Transverse colon (tissue), 4 donors: ENCODE measurements around the gene RTF1. TPM values are rescaled to one million over a fixed set of nuclear protein-coding genes. Genes with fewer than 3 reads are reported as not detected.

Experiments used
- DNase-seq: peaks from one replicate; pipeline ENCODE4 v3.0.0-alpha.2; 2019
- H3K27ac ChIP-seq, 4 donors: fragments of 200-600 bp; sonication (generic); 2 replicates each; pipeline ENCODE4 v1.5.1; 2016 to 2018; ENCODE audit warnings: inconsistent platforms in 4 of 4
- H3K27me3 ChIP-seq: fragments of 200-600 bp; sonication (generic); 2 replicates; pipeline ENCODE4 v1.5.1; 2017; ENCODE audit warnings: inconsistent platforms
- H3K36me3 ChIP-seq, 4 donors: fragments of 200-600 bp; sonication (generic); 2 replicates each; pipeline ENCODE4 v1.5.1; 2017 to 2019; ENCODE audit warnings: inconsistent platforms in 4 of 4
- H3K4me1 ChIP-seq, 4 donors: fragments of 200-600 bp; sonication (generic); 2 replicates each; pipeline ENCODE4 v1.5.1; 2017 to 2020; ENCODE audit warnings: inconsistent platforms in 4 of 4
- H3K4me3 ChIP-seq, 4 donors: fragments of 200-600 bp; sonication (generic); 1 replicate in 1 of 4; 2 replicates in 3 of 4; pipeline versions ENCODE4 v1.5.1 to v1.6.1; 2017 to 2019; ENCODE audit warnings: inconsistent platforms in 4 of 4
- H3K9me3 ChIP-seq, 2 donors: fragments of 200-600 bp; sonication (generic); 2 replicates each; pipeline ENCODE4 v1.5.1; 2017 to 2019; ENCODE audit warnings: inconsistent platforms in 2 of 2
- EP300 ChIP-seq: sonication (generic); formaldehyde crosslinking; IDR thresholded peaks from one replicate; pipeline ENCODE4 v1.6.1; 2017; ENCODE audit warnings: antibody characterized with exemption, low read depth
- POLR2A ChIP-seq: fragments of 450-650 bp; IDR thresholded peaks from one replicate; pipeline ENCODE4 v1.6.1; 2016; ENCODE audit warnings: antibody characterized with exemption, mild to moderate bottlenecking, moderate library complexity
- POLR2AphosphoS5 ChIP-seq, 3 donors: sonication (generic); formaldehyde crosslinking; IDR thresholded peaks; one replicate each; pipeline ENCODE4 v1.6.1; 2016; ENCODE audit warnings: antibody characterized with exemption in 3 of 3
- WGBS, 2 donors: methylation state at CpG; one replicate each; pipeline ENCODE4 v1.1.5; 2018; ENCODE audit warnings: low coverage in 1 of 2; 5-methylcytosine and 5-hydroxymethylcytosine counted together
- in situ Hi-C, 4 donors: fragments of 200-750 bp; cut with MboI; loops; one replicate each; pipeline versions ENCODE4 v1.15.0 to v1.15.1; 2017; ENCODE audit warnings: low sequenced_read_pairs in 3 of 4, low pct_ligation_motif_present in 1 of 4, low pct_unique_long_range_greater_than_20kb in 1 of 4
- intact Hi-C: fragments of 100-400 bp; cut with DNase I; formaldehyde crosslinking; loops from one replicate; pipeline ENCODE4 v1.15.1; 2023; ENCODE audit warnings: low total_unique reads
- total RNA-seq, 4 donors: library from RNA; depleted of rRNA; stranded (reverse); fragments of >200 nt; gene quantifications; one replicate each; pipeline ENCODE4 v1.1.0, GENCODE V29; 2016
- TF ChIP-seq, protein P1 (sequence below), 5 experiments: fragments of 200-600 bp in 3 of 5; fragments of 450-650 bp in 2 of 5; sonication (generic) in 3 of 5; IDR thresholded peaks; 1 replicate in 2 of 5; 2 replicates in 3 of 5; pipeline ENCODE4 v1.5.1; 2016 to 2017; ENCODE audit warnings: antibody characterized with exemption in 5 of 5, inconsistent platforms in 3 of 5, mild to moderate bottlenecking in 2 of 5, moderate library complexity in 1 of 5

Gene RTF1
- total RNA-seq, 4 donors from 2014 or later: 10.7 to 23.2 (median 17.6) TPM

DNA sequence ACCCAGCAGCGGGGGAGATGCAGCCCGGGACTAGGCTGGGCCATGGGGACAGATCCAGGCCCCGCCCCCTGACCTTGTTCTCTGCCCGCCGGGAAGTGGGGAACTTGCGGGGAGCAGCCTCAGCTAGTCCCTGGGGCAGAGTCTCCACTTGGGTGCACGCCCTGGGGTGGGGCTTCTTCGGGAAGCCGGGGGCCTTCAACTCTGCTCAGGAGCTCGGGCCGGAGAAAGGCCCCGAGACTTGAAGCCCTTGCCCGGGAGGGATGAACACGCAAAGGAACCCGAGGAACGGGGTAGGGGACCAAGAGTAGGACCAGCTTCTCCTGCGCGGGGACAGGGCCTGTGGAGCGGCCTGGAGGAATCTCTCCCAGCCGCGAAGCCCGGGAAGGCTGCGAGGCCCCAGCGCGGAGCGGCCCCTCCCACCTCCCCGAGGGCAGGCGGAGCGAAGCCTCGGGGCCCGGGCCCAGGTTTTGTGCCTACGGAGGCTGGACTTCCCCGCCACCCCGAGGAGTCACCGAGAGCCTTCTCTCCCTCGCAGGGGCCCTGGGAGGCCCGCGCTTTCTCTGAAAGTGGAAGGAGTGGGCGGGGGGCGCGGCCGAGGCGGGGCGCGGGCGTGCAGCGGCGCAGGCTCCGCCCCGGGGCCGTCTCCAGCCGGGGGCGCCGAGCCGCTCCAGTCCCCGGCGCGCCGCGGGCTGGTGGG, 76.5 kb downstream of the RTF1 start, which contains the start of gene ITPKA:
Gene ITPKA (plus strand): TSS at position 670 of the 697 bp plus-strand sequence. CDS start 54 bp downstream, outside the sequence.
- 1% methylated on average over 34 of the region's 60 CpGs; no CpG with 5 or more reads in 1 of the 2 donors for WGBS, 2 donors

DNA sequence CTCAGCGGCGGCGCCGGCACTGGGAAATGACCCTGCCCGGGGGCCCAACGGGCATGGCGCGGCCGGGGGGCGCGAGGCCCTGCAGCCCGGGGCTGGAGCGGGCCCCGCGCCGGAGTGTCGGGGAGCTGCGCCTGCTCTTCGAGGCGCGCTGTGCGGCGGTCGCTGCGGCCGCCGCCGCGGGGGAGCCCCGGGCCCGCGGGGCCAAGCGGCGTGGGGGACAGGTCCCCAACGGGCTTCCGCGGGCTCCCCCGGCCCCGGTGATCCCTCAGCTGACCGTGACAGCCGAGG, 77.0 kb downstream of the RTF1 start:
- TF ChIP-seq POLR2AphosphoS5 (IDR thresholded peaks at IDR 0.05) (no peak), EP300 (no peak), POLR2A (no peak)
- TF ChIP-seq, protein P1, sequence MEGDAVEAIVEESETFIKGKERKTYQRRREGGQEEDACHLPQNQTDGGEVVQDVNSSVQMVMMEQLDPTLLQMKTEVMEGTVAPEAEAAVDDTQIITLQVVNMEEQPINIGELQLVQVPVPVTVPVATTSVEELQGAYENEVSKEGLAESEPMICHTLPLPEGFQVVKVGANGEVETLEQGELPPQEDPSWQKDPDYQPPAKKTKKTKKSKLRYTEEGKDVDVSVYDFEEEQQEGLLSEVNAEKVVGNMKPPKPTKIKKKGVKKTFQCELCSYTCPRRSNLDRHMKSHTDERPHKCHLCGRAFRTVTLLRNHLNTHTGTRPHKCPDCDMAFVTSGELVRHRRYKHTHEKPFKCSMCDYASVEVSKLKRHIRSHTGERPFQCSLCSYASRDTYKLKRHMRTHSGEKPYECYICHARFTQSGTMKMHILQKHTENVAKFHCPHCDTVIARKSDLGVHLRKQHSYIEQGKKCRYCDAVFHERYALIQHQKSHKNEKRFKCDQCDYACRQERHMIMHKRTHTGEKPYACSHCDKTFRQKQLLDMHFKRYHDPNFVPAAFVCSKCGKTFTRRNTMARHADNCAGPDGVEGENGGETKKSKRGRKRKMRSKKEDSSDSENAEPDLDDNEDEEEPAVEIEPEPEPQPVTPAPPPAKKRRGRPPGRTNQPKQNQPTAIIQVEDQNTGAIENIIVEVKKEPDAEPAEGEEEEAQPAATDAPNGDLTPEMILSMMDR (IDR thresholded peaks at IDR 0.05): no peak
- WGBS, 2 donors: 0% methylated on average over 3 of the region's 41 CpGs; no CpG with 5 or more reads in 1 of the 2 donors
- H3K9me3 ChIP-seq: no peaks in the 10 kb centered on the region
- H3K4me3 ChIP-seq: peak overlapping the region; percentile 38 to 63 (median 46)
- in situ Hi-C loops: no loop called here
- peak overlapping the region; percentile 81 to 94 (median 90) for H3K27ac ChIP-seq
- DNase-seq: no peak
- intact Hi-C loops: no loop called here
- peaks cover 19% of the 10 kb centered on the region for H3K27me3 ChIP-seq
- H3K4me1 ChIP-seq: peaks cover 13 to 34% (median 32%) of the 10 kb centered on the region in 4 donors
- no peaks in the 10 kb centered on the region for H3K36me3 ChIP-seq

More for the DNA sequence above, 76.5 kb downstream of the RTF1 start, which contains the start of gene ITPKA:
- in situ Hi-C loops: no loop called here
- Histone ChIP-seq H3K36me3 (no peaks in the 10 kb centered on the region), H3K27ac (peak within 1 kb of the TSS; percentile 81 to 94 (median 90)), H3K4me3 (peak within 1 kb of the TSS; percentile 39 to 63 (median 50)), H3K9me3 (no peaks in the 10 kb centered on the region), H3K4me1 (peaks cover 13 to 34% (median 32%) of the 10 kb centered on the region in 4 donors), H3K27me3 (peaks cover 19% of the 10 kb centered on the region)
- peak; percentile 92 for DNase-seq
- intact Hi-C loops: no loop called here
- TF ChIP-seq POLR2AphosphoS5 (IDR thresholded peaks at IDR 0.05) (peak in 2 of 3 donors; percentile 14 to 60), POLR2A (peak; percentile 75), EP300 (peak; percentile 8)
- TF ChIP-seq, protein P1 (IDR thresholded peaks at IDR 0.05): no peak

- in situ Hi-C loops: no loop called here
- intact Hi-C loops: no loop called here
- no peaks in the 10 kb centered on the region for H3K9me3 ChIP-seq
- H3K4me1 ChIP-seq: peaks cover 13 to 34% (median 32%) of the 10 kb centered on the region in 4 donors
- peak; percentile 46 for DNase-seq
- H3K27me3 ChIP-seq: peaks cover 21% of the 10 kb centered on the region
- H3K4me3 ChIP-seq: peak overlapping the region; percentile 38 to 63 (median 46)
- TF ChIP-seq EP300 (no peak), POLR2A (no peak), POLR2AphosphoS5 (IDR thresholded peaks at IDR 0.05) (peak in 1 of 3 donors; percentile 5)
- TF ChIP-seq, protein P1 (IDR thresholded peaks at IDR 0.05): no peak
- 2% methylated on average over 45 of the region's 77 CpGs; no CpG with 5 or more reads in 1 of the 2 donors for whole genome bisulfite sequencing, 2 donors
- H3K36me3 ChIP-seq: no peaks in the 10 kb centered on the region
- H3K27ac ChIP-seq: peak overlapping the region; percentile 81 to 94 (median 90)
These were observed 77.5 kb downstream of the RTF1 start for GRCh38 chr15:41494190-41494921.
